GM12873 (cell line): ENCODE data around the gene C5orf24.

ENCODE experiments used
- TF ChIP-seq, protein P1 (sequence below): IDR thresholded peaks from 2 replicates; pipeline ENCODE4 v1.5.1; 2012; ENCODE audit warnings: low read depth, mild to moderate bottlenecking, moderate library complexity, low read length, control low read depth; ENCODE audit not compliant: insufficient read depth; ENCODE audit errors: missing control alignments

Gene C5orf24

DNA sequence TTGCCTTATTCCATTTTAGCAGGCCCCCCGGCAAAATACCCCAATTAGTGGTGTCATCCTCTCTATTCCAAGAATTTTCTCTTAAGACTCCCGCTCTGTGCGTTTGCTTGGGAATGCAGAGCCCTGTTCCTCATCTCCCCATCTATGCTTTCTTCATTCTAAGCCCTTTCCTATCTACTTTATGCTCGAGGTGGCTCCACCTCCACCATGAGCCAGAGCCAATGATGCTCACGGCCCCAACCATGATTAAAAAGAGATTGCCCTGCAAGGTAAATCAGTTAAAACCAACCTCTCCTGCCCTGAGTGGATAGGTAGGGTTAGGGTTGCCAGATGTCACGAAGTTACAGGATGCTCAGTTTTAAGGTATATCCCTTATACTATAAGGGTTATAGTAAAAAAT, 27.7 kb downstream of the C5orf24 start:
- TF ChIP-seq, protein P1, sequence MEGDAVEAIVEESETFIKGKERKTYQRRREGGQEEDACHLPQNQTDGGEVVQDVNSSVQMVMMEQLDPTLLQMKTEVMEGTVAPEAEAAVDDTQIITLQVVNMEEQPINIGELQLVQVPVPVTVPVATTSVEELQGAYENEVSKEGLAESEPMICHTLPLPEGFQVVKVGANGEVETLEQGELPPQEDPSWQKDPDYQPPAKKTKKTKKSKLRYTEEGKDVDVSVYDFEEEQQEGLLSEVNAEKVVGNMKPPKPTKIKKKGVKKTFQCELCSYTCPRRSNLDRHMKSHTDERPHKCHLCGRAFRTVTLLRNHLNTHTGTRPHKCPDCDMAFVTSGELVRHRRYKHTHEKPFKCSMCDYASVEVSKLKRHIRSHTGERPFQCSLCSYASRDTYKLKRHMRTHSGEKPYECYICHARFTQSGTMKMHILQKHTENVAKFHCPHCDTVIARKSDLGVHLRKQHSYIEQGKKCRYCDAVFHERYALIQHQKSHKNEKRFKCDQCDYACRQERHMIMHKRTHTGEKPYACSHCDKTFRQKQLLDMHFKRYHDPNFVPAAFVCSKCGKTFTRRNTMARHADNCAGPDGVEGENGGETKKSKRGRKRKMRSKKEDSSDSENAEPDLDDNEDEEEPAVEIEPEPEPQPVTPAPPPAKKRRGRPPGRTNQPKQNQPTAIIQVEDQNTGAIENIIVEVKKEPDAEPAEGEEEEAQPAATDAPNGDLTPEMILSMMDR, result no peak

DNA sequence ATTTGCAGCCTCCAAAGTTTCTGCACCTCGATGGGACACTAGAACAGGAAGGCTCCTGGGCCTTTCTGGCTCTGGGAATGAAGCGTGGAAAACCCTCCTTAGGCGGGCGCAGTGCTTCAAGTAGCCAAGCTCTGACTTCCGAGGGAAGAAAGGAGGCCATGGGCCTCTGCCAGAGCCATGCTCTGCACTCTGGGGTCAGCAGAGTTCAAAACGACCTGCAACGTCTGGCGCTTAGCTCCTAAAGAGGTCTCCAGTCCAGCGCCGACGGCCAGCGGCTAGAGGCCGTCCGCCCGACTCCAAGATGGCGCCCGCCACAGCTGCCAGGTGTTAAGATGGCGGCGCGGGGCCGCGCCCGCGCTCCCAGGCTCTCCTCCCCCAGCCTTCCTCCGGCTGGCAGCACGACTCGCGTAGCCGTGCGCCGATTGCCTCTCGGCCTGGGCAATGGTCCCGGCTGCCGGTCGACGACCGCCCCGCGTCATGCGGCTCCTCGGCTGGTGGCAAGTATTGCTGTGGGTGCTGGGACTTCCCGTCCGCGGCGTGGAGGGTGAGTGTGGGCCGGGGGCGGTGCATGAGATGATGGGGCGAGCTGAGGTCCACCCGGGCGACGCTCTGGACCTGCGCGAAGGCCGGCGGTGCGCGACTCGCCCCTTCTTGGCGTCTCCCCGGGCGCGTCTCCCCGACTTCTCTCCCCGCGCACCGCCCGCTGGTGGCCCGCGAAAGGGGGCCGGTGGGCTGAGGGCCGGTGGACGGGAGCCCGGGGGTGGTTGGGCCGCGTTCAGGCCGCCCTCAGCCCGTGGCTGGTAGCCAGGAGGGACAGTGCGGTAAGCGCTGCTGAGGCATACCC, 28.4 kb downstream of the C5orf24 start, which contains the start of gene TXNDC15:
TSS of gene TXNDC15 (plus strand) at position 385 of the 844 bp plus-strand sequence. CDS start at position 442, 57 bp downstream.
- TF ChIP-seq, protein P1, result no peak

DNA sequence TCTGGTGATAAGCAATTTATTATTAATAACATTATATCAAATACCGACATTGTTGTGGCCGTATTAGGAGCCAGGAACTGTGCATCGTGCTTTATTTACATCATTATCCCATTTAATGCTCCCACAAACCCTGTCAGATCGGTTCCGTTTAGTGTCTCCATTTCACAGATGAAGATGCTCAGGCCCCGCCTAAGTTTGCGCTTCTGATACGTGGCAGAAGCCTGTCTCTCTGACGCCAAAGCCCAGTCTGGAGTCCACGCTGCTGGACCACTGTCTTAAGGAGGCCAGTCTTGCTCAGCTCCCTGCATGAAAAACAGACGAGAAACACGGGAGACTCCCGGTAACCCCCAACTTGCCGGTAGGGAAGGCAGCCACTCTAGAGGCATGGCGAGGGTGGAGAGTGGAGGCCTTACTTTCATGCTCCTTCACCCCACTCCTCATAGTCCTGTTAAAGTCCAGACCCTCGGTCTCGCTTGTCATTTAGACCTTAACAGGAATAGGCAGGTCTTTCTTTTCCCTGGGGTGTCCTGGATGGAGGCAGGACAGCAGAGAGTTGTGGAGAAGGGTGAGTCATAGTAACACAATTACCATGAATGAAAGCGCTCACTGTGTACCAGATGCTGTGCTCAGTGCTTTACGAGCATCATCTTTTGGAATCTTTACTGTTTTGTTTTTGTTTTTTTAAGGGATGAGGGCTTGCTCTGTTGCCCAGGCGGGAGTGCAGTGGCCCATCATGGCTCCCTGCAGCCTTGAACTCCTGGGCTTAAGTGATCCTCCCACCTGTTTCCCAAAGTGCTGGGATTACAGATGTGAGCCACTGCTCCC, 29.3 kb downstream of the C5orf24 start:
- TF ChIP-seq, protein P1, result no peak

DNA sequence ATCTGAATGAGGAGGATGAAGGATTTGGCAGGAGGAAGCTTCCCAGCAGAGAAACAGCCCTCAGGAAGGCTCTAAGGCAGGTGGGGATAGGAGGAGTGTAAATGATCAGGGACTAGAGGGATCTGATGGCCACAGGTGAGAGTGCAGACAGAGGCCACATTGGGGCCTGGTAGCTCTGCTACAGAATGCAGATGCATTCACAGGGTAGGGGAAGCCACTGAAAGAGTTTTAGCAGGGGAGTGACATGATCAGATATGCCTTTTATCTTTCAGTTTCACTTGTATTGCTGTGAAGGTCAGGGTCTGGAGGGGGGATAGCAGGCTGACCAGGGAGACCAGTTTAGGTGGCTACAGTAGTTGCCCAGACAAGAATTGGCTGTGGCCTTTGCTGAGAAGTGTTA, 31.4 kb downstream of the C5orf24 start:
- TF ChIP-seq, protein P1, result no peak

DNA sequence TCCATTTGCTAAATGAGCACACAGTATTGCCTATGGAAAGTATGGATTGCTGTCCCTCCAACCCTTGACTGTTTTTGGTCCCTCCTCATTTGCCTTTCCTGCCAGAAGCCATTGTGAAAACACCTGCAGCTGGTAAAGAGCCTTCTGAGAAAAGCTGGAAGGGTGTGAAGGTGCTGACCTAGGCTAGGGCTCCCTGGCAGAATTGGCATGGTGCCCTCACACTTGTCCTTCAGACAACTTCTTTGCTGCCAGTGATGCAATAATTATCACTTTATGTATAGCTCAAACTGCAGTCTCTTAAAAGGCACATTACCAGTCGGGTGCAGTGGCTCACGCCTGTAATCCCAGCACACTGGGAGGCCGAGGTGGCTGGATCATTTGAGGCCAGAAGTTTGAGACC, 32.6 kb downstream of the C5orf24 start:
- TF ChIP-seq, protein P1, result no peak

DNA sequence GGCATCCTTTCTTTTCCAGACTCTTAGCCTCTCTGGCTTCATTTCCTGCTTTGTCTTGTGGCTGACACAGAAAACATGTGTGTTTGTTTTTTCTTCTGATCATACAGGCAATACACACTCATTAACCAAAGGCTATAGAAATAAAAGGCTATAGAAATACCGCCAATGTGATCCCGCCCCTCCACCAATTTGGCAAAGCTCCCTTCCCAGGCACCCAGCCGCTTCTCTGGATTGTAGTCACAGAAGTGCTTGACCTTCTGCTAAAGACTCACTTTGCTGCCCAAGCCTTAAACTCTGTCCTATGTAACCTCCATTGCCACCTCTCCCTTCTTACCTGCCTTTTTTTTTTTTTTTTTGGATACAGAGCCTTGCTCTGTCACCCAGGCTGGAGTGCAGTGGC, 33.7 kb downstream of the C5orf24 start:
- TF ChIP-seq, protein P1, result no peak

DNA sequence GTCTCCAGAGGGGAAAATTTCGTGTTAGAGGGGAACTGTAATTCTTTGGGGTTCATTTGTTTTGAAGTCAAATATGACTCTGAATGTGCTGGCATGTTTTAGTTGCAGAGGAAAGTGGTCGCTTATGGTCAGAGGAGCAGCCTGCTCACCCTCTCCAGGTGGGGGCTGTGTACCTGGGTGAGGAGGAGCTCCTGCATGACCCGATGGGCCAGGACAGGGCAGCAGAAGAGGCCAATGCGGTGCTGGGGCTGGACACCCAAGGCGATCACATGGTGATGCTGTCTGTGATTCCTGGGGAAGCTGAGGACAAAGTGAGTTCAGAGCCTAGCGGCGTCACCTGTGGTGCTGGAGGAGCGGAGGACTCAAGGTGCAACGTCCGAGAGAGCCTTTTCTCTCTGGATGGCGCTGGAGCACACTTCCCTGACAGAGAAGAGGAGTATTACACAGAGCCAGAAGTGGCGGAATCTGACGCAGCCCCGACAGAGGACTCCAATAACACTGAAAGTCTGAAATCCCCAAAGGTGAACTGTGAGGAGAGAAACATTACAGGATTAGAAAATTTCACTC, 41.9 kb downstream of the C5orf24 start:
- TF ChIP-seq, protein P1, result no peak
